Retinal pigment epithelial cell (primary cell): ENCODE data around the gene NTSR2.

ENCODE experiments used
- DNase-seq: peaks from one replicate; pipeline ENCODE4 v3.0.0-alpha.2; 2010; ENCODE audit warnings: low read depth
- H3K4me3 ChIP-seq: 2 replicates; pipeline ENCODE4 v1.5.1; 2011; ENCODE audit warnings: mild to moderate bottlenecking, low read length, control low read depth, moderate library complexity
- TF ChIP-seq, protein P1 (sequence below): conservative IDR thresholded peaks from 2 replicates; pipeline ENCODE4 v1.5.1; 2011; ENCODE audit warnings: low read depth, low read length, control low read depth, inconsistent platforms

Gene NTSR2, protein sequence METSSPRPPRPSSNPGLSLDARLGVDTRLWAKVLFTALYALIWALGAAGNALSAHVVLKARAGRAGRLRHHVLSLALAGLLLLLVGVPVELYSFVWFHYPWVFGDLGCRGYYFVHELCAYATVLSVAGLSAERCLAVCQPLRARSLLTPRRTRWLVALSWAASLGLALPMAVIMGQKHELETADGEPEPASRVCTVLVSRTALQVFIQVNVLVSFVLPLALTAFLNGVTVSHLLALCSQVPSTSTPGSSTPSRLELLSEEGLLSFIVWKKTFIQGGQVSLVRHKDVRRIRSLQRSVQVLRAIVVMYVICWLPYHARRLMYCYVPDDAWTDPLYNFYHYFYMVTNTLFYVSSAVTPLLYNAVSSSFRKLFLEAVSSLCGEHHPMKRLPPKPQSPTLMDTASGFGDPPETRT

DNA sequence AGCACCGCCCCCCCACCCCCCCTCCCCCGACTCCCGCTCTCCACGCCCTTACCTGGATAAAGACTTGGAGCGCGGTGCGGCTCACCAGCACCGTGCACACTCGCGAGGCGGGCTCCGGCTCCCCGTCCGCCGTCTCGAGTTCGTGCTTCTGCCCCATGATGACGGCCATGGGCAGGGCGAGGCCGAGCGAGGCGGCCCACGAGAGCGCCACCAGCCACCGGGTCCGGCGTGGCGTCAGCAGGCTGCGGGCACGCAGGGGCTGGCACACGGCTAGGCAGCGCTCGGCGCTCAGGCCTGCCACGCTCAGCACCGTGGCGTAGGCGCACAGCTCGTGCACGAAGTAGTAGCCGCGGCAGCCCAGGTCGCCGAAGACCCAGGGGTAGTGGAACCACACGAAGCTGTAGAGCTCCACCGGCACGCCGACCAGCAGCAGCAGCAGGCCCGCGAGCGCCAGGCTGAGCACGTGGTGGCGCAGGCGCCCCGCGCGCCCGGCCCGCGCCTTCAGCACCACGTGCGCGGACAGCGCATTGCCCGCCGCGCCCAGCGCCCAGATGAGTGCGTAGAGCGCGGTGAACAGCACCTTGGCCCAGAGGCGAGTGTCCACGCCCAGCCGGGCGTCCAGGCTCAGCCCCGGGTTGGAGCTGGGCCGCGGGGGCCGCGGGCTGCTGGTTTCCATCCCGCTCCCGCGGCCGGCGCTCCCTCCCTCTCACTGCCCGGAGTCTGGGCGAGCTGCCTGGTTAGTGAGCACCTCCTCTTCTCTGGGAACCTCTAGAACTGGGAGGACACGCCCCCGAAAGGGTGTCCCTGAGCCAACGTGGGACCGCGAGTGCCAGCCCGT, at the start of gene NTSR2:
TSS of gene NTSR2 (minus strand) at position 742 of the 838 bp plus-strand sequence. CDS start at position 676, 66 bp downstream.
- TF ChIP-seq, protein P1, sequence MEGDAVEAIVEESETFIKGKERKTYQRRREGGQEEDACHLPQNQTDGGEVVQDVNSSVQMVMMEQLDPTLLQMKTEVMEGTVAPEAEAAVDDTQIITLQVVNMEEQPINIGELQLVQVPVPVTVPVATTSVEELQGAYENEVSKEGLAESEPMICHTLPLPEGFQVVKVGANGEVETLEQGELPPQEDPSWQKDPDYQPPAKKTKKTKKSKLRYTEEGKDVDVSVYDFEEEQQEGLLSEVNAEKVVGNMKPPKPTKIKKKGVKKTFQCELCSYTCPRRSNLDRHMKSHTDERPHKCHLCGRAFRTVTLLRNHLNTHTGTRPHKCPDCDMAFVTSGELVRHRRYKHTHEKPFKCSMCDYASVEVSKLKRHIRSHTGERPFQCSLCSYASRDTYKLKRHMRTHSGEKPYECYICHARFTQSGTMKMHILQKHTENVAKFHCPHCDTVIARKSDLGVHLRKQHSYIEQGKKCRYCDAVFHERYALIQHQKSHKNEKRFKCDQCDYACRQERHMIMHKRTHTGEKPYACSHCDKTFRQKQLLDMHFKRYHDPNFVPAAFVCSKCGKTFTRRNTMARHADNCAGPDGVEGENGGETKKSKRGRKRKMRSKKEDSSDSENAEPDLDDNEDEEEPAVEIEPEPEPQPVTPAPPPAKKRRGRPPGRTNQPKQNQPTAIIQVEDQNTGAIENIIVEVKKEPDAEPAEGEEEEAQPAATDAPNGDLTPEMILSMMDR, result no peak
- no peak for DNase-seq
- no peak within 1 kb of the TSS for H3K4me3 ChIP-seq

DNA sequence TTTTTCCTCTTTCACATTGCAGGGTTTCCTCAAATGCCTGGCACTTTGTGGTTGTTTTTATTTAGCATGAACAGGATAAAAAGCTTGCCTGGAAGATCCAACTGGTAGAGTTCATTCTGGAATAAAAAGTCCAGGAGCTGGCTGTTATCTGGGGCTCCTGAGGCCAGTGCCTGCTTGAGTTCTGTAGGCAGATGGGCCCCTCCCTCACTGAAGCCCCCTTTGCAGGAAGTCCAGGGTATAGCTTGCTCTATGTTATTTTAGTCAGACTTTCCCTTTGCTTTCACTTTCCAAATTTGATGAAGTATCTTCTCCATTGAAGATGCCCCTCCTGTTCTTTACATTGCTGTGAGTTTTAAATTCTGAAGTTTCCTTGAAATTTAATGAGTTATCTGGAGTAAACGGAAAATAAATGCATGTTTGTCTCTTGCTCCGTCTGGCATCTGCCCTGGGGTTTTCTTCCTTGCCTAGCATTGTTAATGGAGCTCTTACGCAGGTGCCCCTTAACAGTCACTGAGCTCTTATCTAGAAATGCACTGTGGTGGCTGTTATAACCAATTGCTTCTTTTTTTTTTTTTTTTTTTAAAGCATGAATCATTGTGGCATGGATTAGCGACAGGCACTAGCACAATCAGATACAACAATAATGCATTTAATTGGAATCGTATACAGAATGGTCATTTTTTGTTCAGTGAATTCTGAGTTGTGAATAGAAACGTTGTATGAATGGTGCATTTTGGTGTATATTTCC, 49.4 kb upstream of the NTSR2 start:
- DNase-seq, result no peak
- TF ChIP-seq, protein P1, result no peak
- H3K4me3 ChIP-seq, result no peak overlapping the region

DNA sequence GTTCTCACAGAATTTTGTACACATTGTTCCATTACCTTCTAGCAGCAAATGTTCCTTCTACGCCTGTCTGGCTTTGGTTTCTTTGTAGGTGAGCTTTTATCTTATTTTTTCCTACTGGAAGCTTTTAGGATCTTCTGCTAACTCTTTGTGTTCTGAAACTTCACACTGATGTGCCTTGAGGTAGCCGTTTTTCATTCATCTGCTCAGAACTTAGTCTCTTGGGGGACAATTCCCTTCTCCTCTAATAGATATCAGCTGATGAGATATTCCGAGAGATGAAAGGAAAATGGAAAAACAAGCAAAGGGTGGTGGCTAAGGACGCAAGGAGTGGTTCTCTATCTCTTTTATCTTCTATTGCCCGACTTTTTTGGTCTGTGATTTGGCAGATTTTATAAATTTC, 48.6 kb upstream of the NTSR2 start:
- TF ChIP-seq, protein P1, result no peak
- DNase-seq, result no peak
- no peak overlapping the region for H3K4me3 ChIP-seq

DNA sequence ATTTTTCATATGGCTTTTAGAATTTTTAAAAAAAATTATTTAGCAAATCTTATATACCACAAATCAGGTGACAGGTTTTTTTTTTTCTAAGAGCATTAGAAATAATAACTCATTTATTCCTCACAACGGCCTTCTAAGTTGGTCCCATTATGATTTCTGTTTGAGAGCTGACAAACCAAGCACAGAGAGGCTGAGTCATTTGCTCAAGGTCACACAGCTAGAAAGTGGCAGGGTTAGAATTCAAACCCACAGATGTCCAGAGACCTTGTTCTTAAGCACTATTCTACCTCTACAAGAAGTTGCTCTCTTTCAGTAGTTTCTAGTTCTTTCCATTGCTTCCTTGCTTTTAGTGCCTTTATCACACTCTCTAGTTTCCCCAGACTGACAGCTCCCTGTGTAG, 47.6 kb upstream of the NTSR2 start:
- DNase-seq, result no peak
- TF ChIP-seq, protein P1, result no peak

DNA sequence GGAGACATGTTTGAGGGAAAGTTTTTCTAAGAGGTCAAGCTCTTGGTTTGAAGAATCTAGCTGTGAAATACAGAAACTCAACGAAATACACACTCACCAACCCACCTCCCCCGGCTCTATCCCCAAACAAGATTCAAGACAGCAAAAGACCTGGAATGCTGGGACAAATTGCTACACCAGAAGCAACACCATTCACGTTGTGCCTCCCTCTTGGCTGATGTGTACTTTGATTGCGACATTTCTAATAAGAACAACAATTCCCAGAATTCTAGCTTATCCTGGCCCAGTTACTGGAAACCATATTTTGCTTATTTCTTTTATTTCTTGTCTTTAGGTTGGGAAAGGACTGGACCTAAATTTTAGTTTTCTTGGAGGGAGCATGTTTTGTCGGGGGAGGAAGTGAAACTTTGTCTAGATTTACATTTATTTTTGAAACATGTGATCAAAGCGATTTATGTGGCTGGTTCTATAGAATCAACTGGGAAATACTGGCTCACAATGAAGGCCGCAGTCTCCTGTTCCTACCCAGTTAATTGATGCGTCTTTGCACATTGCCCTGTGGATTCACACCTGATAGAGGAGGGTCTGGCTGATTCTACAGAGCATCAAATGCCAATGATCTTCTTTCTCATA, 46.8 kb upstream of the NTSR2 start:
- DNase-seq, result no peak
- TF ChIP-seq, protein P1, result no peak
- H3K4me3 ChIP-seq, result no peak overlapping the region

More for the DNA sequence above, 47.6 kb upstream of the NTSR2 start:
- H3K4me3 ChIP-seq, result no peak overlapping the region

DNA sequence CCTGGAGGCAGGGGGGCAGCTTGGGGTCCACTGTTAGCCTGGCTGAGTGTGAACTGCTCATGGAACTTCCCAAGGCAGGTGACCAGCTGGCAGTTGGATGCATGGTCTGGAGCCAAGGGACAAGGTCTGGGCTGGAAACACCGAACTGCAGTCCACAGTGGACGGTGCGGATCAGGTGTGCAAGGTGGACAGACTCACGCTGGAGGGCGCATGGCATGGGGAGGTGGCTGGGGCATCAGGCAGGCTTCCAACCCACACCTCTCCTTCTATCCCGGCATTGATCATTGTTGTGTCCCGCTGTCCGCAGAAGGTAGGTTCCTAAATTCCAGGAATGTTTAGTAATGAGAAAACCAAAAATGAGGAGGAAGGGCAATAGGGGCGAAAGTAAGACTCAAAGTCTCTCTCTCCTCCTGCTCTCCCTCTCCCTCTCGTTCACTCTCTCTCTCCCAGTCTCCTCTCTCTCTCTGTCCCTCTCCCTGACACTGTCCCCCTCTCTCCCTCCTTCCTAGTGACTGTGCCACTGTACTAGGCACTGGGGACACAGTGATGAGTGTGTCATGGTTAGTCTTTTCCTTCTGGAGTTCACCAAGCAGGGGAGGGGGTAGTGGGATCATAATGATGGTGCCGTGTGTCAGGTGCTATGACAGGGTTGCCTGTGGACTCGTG, 46.1 kb upstream of the NTSR2 start:
- no peak for DNase-seq
- TF ChIP-seq, protein P1, result no peak
- H3K4me3 ChIP-seq, result no peak overlapping the region
